GM18505 (cell line): ENCODE results near the gene KRTAP25-1.

Source experiments
- ATAC-seq: cut with Tn5 transposase; IDR thresholded peaks from one replicate; pipeline ENCODE4 v1.9.1; 2021; ENCODE audit not compliant: unreplicated experiment
- POLR2A ChIP-seq: IDR thresholded peaks from 4 replicates; pipeline ENCODE4 v1.6.1; 2011; ENCODE audit warnings: borderline replicate concordance; ENCODE audit not compliant: insufficient read depth, insufficient read length; ENCODE audit errors: extremely low read depth

The KRTAP25-1 gene

DNA sequence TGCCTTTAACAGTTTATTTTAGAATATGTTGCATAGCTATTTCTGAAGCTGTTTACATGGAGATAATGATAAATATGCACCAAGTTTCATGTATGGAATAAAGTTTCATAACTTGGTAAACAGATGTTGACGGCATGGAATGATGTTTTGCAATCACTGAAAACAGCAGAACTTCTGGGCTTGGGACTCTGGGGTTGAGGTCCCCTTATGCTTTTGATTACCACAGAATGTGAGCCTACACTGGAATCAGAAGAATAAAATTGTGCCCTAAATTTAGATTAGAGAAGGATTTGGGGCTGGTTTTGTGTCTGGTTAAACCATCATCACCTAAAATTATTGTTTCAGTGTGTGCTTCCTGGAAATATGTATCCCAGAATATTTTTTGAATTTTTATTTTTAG lies 17.7 kb downstream of the KRTAP25-1 start:
- ATAC-seq: no peak
- no peak for TF ChIP-seq POLR2A

DNA sequence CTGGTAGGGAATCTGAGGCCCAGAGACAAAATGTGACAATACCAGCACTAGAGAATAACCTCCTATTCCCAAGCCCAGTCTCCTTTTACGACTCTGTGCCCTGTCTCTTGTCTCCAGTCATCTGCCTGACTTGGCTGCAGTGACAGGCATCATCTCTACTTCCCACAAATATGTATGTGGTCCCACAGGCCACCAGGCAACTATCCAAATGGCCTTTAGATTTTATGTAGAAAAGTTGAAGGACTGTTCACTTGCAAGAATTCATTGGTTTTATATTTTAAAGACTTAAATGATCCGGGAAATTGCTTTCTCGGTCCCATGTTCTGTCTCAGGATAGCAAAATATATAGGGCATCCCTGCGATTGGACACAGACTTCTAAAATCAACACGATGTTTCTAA lies 18.2 kb downstream of the KRTAP25-1 start:
- no peak for TF ChIP-seq POLR2A
- ATAC-seq: no peak

DNA sequence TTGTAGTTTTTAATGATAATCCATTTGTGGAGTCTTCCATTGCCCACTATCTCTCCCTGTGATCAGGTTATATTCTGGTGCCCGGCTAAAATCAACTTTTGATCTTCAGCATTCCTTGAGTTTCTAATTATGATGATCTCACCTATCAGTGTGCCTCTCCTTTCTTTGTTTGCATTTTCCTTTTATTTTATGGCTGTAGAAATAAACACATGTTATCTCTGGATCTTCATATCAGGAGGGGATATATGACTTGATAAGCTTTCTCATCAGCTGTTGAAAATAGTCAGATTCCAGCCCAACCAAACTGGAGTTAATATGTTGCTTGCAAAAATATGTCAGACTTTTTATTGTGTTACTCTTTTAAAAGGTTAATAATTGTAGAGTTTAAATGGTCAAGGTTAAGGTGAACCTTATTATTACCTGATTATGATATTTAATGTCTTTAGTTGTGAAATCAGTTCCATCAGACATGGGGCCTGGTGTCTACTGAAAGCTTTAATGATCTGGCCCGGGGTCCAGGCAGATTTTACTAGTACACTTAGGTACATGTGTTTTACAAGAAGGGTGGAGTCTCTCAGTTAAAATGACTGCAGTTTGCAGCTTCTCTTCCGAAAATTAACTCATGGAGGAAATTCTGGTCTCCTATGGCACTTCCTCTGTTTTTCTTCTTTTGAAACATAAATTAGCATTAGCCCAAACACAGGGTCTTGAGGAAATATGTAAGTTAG lies 19.3 kb downstream of the KRTAP25-1 start:
- no peak for ATAC-seq
- TF ChIP-seq POLR2A: no peak

DNA sequence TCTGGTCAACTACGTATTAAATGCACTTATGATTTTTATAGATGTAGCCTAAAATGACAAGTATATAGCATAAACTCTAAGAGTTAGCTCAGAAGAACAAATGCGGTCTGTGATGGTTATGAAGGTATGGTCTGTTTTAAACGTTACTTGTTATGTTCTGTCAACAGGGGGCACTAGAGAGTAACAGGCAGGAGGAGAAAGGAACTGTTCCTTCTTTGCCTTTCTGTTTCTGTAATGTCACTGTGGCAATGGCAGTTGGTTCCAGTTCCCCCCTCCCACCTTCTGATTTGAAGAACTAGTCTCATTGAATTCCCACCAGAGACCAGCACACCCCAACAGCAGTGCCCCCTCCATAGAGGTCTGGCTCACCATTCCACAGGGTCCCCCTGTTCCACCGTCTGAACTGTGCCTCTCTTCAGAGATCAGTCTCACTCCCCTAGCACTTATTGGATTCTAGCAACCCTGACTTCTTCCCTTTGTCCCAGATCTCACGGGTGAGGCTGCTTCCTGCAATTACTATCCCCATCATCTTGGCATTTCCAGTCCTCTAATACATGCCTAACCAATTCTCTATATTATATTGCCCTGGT lies 20.6 kb downstream of the KRTAP25-1 start:
- TF ChIP-seq POLR2A: no peak
- ATAC-seq: no peak

DNA sequence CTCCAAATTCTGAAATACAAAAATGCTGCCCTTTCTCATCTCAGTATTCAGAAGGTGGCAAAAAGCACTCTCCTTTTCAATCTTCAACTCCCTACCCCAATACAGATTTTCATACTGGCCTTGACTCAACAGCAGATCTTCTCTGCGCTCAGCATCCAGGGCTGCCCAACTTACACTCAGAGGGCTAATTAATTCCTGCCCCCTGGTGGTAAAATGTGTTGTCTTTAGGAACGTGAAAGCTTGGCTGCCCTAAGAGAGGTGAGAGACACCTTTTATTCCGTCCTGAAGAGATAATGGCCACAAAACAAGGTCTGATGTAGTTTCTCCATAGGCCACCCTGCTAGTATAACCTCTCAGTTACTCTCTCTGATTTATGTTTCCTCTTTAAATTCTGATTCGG lies 31.5 kb downstream of the KRTAP25-1 start:
- TF ChIP-seq POLR2A: no peak
- ATAC-seq: no peak

DNA sequence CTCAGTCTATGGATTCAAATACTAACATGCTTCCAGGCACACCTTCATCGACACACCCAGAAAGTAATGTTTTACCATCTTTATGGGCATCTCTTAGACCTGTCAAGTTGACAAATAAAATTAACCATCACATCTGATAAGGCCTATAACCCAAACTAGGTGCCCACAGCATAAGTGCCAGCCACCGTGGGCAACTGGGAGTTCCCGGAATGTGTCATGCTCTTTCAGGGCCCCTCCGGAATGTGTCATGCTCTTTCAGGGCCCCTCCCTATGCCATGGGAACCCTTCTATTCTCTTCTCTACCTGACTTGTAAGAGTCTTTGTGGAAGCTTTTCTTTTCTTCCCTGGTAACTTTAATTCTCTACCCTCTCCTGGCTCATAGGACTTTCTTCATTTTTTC lies 33.2 kb downstream of the KRTAP25-1 start:
- TF ChIP-seq POLR2A: no peak
- ATAC-seq: no peak

DNA sequence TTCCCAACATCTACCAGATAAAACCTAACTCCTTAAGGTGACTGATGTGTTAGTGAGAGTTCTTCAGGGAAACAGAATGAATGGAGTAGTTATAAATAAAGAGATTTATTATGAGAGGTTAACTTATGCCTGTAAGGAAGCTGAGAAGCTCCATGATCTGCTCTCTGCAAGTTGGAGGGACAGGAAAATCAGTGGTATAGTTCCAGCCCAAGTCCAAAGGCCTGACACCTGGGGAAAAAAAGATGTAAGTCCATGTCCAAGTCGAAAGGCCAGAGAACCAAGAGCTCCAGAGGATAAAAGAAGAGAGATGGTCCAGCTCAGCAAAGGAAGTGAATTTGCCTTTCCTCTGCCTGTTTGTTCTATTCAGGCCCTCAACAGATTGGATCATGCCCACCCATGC lies 33.6 kb downstream of the KRTAP25-1 start:
- TF ChIP-seq POLR2A: no peak
- no peak for ATAC-seq

DNA sequence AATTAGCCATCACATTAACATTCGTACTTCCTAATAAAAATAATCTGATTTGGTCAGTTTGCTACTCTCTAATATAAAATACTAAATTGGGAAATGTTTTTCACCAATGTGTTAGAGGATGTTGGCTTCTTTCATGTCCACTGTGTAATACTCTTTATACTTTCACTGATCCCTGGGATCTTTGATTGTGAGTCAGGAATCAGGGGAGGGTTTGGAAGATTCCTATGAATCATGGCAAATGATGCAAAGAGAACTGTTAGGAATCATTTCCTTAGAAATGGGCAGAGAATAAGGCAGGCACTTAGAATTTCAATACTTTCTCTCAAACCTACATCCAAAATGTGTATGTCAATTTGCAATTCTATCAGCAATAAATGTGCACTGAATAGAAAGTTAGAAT lies 37.5 kb downstream of the KRTAP25-1 start:
- no peak for ATAC-seq
- TF ChIP-seq POLR2A: no peak

DNA sequence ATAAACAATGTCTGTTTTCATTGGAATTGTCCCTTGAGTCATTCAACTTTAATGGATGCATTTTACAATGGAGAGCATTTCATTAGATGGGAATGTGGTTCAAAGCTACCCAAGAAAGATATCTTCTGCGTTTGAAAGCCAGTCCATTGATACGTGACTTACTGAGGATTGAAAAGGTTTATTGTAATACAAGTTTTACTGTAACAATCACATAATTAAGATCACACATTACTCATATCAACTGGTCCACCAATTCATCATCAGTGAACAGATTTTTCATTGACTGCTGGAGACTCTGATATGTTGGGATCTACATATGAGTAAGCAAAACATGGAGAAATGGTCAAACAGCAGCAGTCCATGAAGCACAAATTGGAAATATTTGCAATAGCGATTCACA lies 39.4 kb downstream of the KRTAP25-1 start:
- no peak for ATAC-seq
- no peak for TF ChIP-seq POLR2A

DNA sequence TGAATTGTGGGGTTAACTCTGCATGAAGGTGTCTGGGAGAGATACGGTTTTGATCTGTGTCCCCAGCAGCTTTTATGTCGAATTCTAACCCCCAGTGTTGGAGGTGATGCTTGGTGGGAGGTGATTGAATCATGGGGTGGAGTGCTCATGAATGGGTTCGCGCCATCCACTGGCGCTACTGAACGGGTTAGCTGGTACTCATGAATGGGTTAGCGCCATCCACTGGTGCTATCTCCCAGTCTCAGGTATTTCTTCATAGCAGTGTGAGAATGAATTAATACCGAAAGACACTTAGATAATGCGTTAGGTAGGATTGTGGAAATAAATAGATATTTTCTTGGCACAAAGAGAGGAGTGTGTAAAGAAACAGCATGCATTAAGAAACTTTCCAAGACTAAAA lies 40.5 kb downstream of the KRTAP25-1 start:
- TF ChIP-seq POLR2A: no peak
- ATAC-seq: no peak

DNA sequence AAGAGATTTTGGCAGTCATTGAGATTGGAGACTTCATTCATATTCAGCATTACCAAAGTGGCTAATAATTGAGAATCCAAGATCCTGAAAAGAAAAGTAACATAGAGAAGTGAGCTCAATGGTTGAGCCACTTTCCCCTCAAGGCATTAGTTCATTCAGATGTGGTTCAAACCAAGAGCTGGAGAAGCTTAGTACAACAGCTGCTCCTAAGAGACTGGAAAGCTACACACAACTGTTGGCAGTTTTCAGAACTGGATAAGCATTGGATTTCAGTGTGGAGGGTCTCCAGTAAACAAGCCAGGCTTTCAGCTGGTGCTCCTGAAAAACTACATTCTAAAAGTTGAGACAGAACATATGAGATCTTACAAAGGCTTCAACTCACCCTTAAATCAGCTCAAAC lies 44.3 kb downstream of the KRTAP25-1 start:
- ATAC-seq: no peak
- TF ChIP-seq POLR2A: no peak

DNA sequence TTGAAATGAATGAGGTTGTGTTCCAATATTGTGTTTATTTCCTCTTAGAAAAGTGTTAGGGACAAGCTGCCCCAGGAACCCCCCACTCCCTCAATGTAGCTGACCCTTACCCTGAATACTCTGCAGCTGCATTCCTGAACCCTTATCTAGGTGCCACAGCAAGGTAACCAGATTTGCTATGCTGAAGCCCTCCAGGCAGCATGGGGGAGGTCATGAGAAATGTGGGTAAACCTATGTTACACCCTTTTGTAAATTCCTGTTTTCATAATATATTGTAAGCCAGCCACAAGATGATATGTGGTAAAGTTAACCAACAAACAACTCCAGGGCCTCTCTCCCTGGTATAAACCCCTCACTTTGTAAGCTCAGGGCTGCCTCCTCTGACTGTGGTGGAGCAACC lies 45.6 kb downstream of the KRTAP25-1 start:
- ATAC-seq: no peak

DNA sequence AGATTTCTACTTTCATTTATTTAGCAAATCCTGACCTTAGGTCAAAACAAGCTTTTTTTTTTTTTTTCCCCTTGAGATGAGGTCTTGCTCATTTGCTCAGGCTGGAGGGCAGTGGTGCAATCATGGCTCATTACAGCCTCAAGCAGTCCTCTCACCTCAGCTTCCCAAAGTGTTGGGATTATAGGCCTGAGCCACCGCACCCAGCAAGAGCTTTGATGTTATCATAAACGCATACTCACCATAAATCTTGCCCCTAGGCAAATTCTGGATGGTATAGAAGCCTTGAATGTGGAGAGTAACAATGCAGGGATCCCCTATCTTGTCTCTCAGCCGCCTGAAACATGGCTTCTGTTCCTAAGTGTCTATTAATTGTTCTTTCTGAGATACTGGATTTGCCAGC lies 48.7 kb downstream of the KRTAP25-1 start:
- no peak for TF ChIP-seq POLR2A
- ATAC-seq: no peak

More for the DNA sequence above, 45.6 kb downstream of the KRTAP25-1 start:
- no peak for TF ChIP-seq POLR2A
